ENCODE results near the gene SIRT3. TPM values are rescaled to one million over a fixed set of nuclear protein-coding genes. Genes with fewer than 3 reads are reported as not detected.
"Not testable (repeated sequence)": the region's sequence is repeated elsewhere in the genome, so short reads cannot be mapped to it uniquely, and the experiment has no call there.

The SIRT3 gene
- total RNA-seq, 1 experiment from 2014 or later, result 13.6 TPM

GRCh38 chr11:189843-190311 lies 46.3 kb downstream of the SIRT3 start:
- intact Hi-C loops (cut with micrococcal nuclease; ENCODE audit: unreplicated experiment); DNase-seq (ENCODE audit: low spot score); CTCF ChIA-PET; H3K27me3 ChIP-seq (replicated peaks; ENCODE audit: insufficient read depth, low read depth, low read length, poor library complexity); POLR2A ChIA-PET (ENCODE audit: low non-redundant PET); BruUV-seq (replicated peaks); H3K4me1 ChIP-seq (ENCODE audit: insufficient read depth, low read length, poor library complexity, severe bottlenecking); H3K36me3 ChIP-seq (ENCODE audit: insufficient read depth, low read length, poor library complexity, severe bottlenecking); H3K9me3 ChIP-seq (ENCODE audit: low read depth, low read length, poor library complexity, severe bottlenecking); H3K27ac ChIP-seq (ENCODE audit: low read depth, low read length, poor library complexity, severe bottlenecking); H3K4me3 ChIP-seq (ENCODE audit: low read depth, low read length, poor library complexity, severe bottlenecking): not testable (repeated sequence)
- 0 out of 2 replicates have a peak, but pooled peaks have one; percentile 20 for TF ChIP-seq CTCF (conservative IDR thresholded peaks at IDR 0.05; ENCODE audit: low read depth, low read length)

- H3K9me3 ChIP-seq (ENCODE audit: low read depth, low read length, poor library complexity, severe bottlenecking); POLR2A ChIA-PET (ENCODE audit: low non-redundant PET); H3K4me1 ChIP-seq (ENCODE audit: insufficient read depth, low read length, poor library complexity, severe bottlenecking); H3K27me3 ChIP-seq (replicated peaks; ENCODE audit: insufficient read depth, low read depth, low read length, poor library complexity); CTCF ChIA-PET; H3K4me3 ChIP-seq (ENCODE audit: low read depth, low read length, poor library complexity, severe bottlenecking); H3K36me3 ChIP-seq (ENCODE audit: insufficient read depth, low read length, poor library complexity, severe bottlenecking); H3K27ac ChIP-seq (ENCODE audit: low read depth, low read length, poor library complexity, severe bottlenecking); DNase-seq (ENCODE audit: low spot score); intact Hi-C loops (cut with micrococcal nuclease; ENCODE audit: unreplicated experiment); BruUV-seq (replicated peaks): not testable (repeated sequence)
These were observed 46.9 kb downstream of the SIRT3 start for GRCh38 chr11:189200-189783.

GRCh38 chr11:180242-180641 lies 55.9 kb downstream of the SIRT3 start:
- H3K4me3 ChIP-seq (ENCODE audit: low read depth, low read length, poor library complexity, severe bottlenecking); H3K36me3 ChIP-seq (ENCODE audit: insufficient read depth, low read length, poor library complexity, severe bottlenecking); H3K27me3 ChIP-seq (replicated peaks; ENCODE audit: insufficient read depth, low read depth, low read length, poor library complexity); DNase-seq (ENCODE audit: low spot score); BruUV-seq (replicated peaks); POLR2A ChIA-PET (ENCODE audit: low non-redundant PET); H3K27ac ChIP-seq (ENCODE audit: low read depth, low read length, poor library complexity, severe bottlenecking); H3K4me1 ChIP-seq (ENCODE audit: insufficient read depth, low read length, poor library complexity, severe bottlenecking); intact Hi-C loops (cut with micrococcal nuclease; ENCODE audit: unreplicated experiment); CTCF ChIA-PET; H3K9me3 ChIP-seq (ENCODE audit: low read depth, low read length, poor library complexity, severe bottlenecking): not testable (repeated sequence)

Other genes starting within 250 kb of the SIRT3 start
- gene SCGB1C1, start 43.3 kb downstream of the SIRT3 start, total RNA-seq (2021), result not detected in 2 replicates
- 22.2 and 26.2 TPM in 2 replicates for gene BET1L, start 28.9 kb downstream of the SIRT3 start, total RNA-seq (2021)
- 78.2 and 88.2 TPM in 2 replicates for gene RIC8A, start 28.6 kb downstream of the SIRT3 start, total RNA-seq (2021)
- gene PSMD13, start 634 bp upstream of the SIRT3 start, total RNA-seq (2021), result 195 and 199 TPM in 2 replicates
- gene NLRP6, start 42.1 kb upstream of the SIRT3 start, total RNA-seq (2021), result not detected in 2 replicates
- gene PGGHG, start 52.8 kb upstream of the SIRT3 start, total RNA-seq (2021), result 5.4 and 8.6 TPM in 2 replicates
- gene IFITM5, start 63.2 kb upstream of the SIRT3 start, total RNA-seq (2021), result not detected in 2 replicates
- gene IFITM2, start 71.5 kb upstream of the SIRT3 start, total RNA-seq (2021), result 23.3 and 25.5 TPM in 2 replicates
- 24.4 and 34.1 TPM in 2 replicates for gene IFITM1, start 77.7 kb upstream of the SIRT3 start, total RNA-seq (2021)
- gene IFITM3, start 84.5 kb upstream of the SIRT3 start, total RNA-seq (2021), result 87.6 and 99.8 TPM in 2 replicates
- 19.0 and 28.9 TPM in 2 replicates for gene B4GALNT4, start 133.2 kb upstream of the SIRT3 start, total RNA-seq (2021)
- not detected in 2 replicates for gene PKP3, start 157.9 kb upstream of the SIRT3 start, total RNA-seq (2021)
- 16.6 and 17.6 TPM in 2 replicates for gene SIGIRR, start 178.7 kb upstream of the SIRT3 start, total RNA-seq (2021)
- 0.26 TPM in 1 of 2 replicates, not detected in the other for gene ANO9, start 205.7 kb upstream of the SIRT3 start, total RNA-seq (2021)
- gene PTDSS2, start 213.9 kb upstream of the SIRT3 start, total RNA-seq (2021), result 33.5 and 37.6 TPM in 2 replicates